HL-60 (cell line): ENCODE measurements around the gene PCDH12.

Experiments used
- DNase-seq, 2 experiments: peaks; one replicate each; pipeline ENCODE4 v3.0.0-alpha.2; 2010 to 2020; ENCODE audit warnings: low read depth in 1 of 2, low spot score in 1 of 2
- H3K27ac ChIP-seq: fragments of 250-450 bp; sonication (Bioruptor Pico); replicated peaks from 2 replicates; pipeline ENCODE4 v1.5.1; 2020; ENCODE audit warnings: mild to moderate bottlenecking, moderate library complexity
- H3K27me3 ChIP-seq: fragments of 250-450 bp; sonication (Bioruptor Pico); 2 replicates; pipeline ENCODE4 v1.5.1; 2021; ENCODE audit warnings: mild to moderate bottlenecking, moderate library complexity; ENCODE audit not compliant: insufficient read depth, poor library complexity, severe bottlenecking
- H3K4me3 ChIP-seq: replicated peaks from 2 replicates; pipeline ENCODE4 v1.5.1; 2011; ENCODE audit warnings: mild to moderate bottlenecking, control low read depth, low read length; ENCODE audit not compliant: insufficient read depth
- GABPA ChIP-seq: IDR thresholded peaks from 2 replicates; pipeline ENCODE4 v1.6.1; 2012; ENCODE audit warnings: low read depth
- POLR2AphosphoS5 ChIP-seq: IDR thresholded peaks from 2 replicates; pipeline ENCODE4 v1.6.1; 2012; ENCODE audit warnings: low read depth
- SPI1 ChIP-seq: IDR thresholded peaks from 2 replicates; pipeline ENCODE4 v1.6.1; 2012; ENCODE audit warnings: low read depth, mild to moderate bottlenecking, borderline replicate concordance
- TF ChIP-seq, protein P1 (sequence below): IDR thresholded peaks from 2 replicates; pipeline ENCODE4 v1.6.1; 2012; ENCODE audit warnings: low read depth; ENCODE audit not compliant: insufficient replicate concordance
- TF ChIP-seq, protein P2 (sequence below): IDR thresholded peaks from one replicate; pipeline ENCODE4 v1.5.1; 2011; ENCODE audit warnings: low read length, control low read depth, inconsistent platforms; ENCODE audit not compliant: insufficient read depth

The PCDH12 gene

DNA sequence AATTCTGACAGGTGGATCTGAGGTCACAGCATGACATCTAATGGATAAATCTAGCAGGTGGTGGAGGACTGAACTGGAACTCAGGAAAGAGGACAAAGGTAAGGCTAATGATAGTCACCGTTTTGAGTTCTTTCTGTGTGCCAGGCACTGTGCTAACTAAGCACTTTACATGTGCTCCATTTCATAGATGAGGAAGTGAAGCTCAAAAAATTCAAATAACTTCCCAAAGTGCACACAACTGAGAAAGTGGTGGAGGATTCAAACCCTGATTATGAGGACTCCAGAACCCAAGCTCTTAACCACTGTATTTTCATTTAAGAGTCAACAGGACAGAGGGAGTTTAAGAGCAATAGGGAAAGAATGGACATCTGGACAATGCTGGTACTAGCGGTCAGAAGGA is 41.5 kb downstream of the PCDH12 start:
- no peak for DNase-seq
- Histone ChIP-seq H3K27ac (no peak overlapping the region), H3K27me3 (no peaks in the 10 kb centered on the region), H3K4me3 (no peak overlapping the region)
- TF ChIP-seq POLR2AphosphoS5: no peak
- TF ChIP-seq, protein P1, sequence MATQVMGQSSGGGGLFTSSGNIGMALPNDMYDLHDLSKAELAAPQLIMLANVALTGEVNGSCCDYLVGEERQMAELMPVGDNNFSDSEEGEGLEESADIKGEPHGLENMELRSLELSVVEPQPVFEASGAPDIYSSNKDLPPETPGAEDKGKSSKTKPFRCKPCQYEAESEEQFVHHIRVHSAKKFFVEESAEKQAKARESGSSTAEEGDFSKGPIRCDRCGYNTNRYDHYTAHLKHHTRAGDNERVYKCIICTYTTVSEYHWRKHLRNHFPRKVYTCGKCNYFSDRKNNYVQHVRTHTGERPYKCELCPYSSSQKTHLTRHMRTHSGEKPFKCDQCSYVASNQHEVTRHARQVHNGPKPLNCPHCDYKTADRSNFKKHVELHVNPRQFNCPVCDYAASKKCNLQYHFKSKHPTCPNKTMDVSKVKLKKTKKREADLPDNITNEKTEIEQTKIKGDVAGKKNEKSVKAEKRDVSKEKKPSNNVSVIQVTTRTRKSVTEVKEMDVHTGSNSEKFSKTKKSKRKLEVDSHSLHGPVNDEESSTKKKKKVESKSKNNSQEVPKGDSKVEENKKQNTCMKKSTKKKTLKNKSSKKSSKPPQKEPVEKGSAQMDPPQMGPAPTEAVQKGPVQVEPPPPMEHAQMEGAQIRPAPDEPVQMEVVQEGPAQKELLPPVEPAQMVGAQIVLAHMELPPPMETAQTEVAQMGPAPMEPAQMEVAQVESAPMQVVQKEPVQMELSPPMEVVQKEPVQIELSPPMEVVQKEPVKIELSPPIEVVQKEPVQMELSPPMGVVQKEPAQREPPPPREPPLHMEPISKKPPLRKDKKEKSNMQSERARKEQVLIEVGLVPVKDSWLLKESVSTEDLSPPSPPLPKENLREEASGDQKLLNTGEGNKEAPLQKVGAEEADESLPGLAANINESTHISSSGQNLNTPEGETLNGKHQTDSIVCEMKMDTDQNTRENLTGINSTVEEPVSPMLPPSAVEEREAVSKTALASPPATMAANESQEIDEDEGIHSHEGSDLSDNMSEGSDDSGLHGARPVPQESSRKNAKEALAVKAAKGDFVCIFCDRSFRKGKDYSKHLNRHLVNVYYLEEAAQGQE: no peak
- peak; percentile 43; the same call in 1 of the 2 replicates for TF ChIP-seq SPI1
- TF ChIP-seq, protein P2, sequence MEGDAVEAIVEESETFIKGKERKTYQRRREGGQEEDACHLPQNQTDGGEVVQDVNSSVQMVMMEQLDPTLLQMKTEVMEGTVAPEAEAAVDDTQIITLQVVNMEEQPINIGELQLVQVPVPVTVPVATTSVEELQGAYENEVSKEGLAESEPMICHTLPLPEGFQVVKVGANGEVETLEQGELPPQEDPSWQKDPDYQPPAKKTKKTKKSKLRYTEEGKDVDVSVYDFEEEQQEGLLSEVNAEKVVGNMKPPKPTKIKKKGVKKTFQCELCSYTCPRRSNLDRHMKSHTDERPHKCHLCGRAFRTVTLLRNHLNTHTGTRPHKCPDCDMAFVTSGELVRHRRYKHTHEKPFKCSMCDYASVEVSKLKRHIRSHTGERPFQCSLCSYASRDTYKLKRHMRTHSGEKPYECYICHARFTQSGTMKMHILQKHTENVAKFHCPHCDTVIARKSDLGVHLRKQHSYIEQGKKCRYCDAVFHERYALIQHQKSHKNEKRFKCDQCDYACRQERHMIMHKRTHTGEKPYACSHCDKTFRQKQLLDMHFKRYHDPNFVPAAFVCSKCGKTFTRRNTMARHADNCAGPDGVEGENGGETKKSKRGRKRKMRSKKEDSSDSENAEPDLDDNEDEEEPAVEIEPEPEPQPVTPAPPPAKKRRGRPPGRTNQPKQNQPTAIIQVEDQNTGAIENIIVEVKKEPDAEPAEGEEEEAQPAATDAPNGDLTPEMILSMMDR: no peak
- no peak for TF ChIP-seq GABPA

DNA sequence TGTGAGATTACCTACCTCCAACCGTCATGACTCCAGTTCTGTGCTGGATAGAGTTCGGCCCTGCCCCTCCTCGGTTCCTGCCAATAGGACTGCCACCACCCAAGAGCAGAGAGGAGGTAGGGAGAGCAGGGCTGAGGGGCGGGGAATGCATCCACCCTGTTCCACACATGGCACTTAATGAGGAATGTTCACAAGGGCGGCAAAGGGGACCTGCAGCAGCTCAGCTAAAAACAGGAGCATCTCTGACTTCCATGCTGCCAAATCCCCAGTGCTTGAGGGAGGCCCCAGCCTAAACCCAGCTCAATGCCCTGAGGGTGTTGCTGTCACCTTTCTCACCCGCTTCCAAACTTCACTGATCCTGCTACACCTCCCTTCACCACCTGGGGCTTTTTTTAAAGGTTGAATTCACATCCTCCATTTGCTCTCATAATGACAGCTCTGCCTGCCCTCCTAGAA is 42.1 kb downstream of the PCDH12 start:
- no peak overlapping the region for H3K4me3 ChIP-seq
- no peak overlapping the region for H3K27ac ChIP-seq
- no peaks in the 10 kb centered on the region for H3K27me3 ChIP-seq
- TF ChIP-seq POLR2AphosphoS5 (no peak), GABPA (no peak), SPI1 (no peak)
- TF ChIP-seq, protein P2: no peak
- TF ChIP-seq, protein P1: no peak
- no peak for DNase-seq

DNA sequence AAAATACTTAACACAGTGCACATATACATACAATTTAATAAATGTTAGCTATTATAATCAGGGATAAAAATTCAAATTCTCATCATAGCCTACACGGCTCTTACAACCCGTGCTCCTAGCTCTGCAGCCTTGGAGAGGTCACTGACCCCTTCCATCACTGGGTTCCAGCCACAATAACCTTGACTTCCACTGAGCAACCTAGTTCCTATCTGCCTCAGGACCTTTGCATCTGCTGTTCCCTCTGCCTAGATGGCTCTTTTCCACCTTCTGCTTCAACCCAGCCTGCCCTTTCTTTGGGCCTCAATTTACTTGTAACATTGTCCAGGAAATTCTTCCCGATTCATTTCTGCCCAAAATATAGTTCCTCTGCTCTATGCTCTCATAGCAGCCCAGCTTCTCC is 43.2 kb downstream of the PCDH12 start:
- no peak for DNase-seq
- peak overlapping the region; percentile 50; the same call in 1 of the 2 replicates for H3K27ac ChIP-seq
- no peak overlapping the region for H3K4me3 ChIP-seq
- no peaks in the 10 kb centered on the region for H3K27me3 ChIP-seq
- TF ChIP-seq, protein P1: no peak
